PFSK-1 (cell line): ENCODE measurements around the gene C2orf69.

ENCODE experiments used
- POLR2AphosphoS5 ChIP-seq: IDR thresholded peaks from 2 replicates; pipeline ENCODE4 v1.6.1; 2012; ENCODE audit warnings: low read depth, mild to moderate bottlenecking, control low read depth, low read length, moderate library complexity
- TAF1 ChIP-seq: IDR thresholded peaks from 2 replicates; pipeline ENCODE4 v1.6.1; 2012; ENCODE audit warnings: low read length, control low read depth, borderline replicate concordance; ENCODE audit not compliant: insufficient read depth
- TF ChIP-seq, protein P1 (sequence below), 2 experiments: IDR thresholded peaks; 2 replicates each; pipeline versions ENCODE4 v1.6.1 to v1.8.0; 2011 to 2012; ENCODE audit warnings: low read depth in 2 of 2, low read length in 2 of 2, control low read depth in 1 of 2, inconsistent platforms in 1 of 2, mild to moderate bottlenecking in 1 of 2, moderate library complexity in 1 of 2; ENCODE audit not compliant: insufficient read depth in 1 of 2

DNA sequence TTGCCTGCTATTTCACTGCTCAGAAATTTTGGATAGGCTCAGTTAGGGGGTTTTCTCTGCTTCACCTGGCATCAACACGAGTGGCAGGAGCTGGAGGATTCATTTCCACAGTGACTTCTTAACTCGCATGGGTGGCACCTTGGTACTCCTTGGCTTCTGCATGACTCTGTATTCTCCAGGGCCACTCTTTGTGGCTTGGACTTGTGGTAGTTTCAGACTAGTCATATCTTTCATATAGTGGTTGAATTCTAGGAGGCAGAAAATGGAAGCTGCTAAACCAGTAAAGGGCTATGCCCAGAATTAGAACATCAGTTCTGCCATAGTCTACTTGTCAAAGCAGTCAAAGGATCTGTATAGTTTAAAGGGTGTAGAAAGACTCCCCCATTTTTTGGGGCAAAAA, 51.1 kb downstream of the C2orf69 start:
- TF ChIP-seq POLR2AphosphoS5 (no peak), TAF1 (no peak)
- TF ChIP-seq, protein P1, sequence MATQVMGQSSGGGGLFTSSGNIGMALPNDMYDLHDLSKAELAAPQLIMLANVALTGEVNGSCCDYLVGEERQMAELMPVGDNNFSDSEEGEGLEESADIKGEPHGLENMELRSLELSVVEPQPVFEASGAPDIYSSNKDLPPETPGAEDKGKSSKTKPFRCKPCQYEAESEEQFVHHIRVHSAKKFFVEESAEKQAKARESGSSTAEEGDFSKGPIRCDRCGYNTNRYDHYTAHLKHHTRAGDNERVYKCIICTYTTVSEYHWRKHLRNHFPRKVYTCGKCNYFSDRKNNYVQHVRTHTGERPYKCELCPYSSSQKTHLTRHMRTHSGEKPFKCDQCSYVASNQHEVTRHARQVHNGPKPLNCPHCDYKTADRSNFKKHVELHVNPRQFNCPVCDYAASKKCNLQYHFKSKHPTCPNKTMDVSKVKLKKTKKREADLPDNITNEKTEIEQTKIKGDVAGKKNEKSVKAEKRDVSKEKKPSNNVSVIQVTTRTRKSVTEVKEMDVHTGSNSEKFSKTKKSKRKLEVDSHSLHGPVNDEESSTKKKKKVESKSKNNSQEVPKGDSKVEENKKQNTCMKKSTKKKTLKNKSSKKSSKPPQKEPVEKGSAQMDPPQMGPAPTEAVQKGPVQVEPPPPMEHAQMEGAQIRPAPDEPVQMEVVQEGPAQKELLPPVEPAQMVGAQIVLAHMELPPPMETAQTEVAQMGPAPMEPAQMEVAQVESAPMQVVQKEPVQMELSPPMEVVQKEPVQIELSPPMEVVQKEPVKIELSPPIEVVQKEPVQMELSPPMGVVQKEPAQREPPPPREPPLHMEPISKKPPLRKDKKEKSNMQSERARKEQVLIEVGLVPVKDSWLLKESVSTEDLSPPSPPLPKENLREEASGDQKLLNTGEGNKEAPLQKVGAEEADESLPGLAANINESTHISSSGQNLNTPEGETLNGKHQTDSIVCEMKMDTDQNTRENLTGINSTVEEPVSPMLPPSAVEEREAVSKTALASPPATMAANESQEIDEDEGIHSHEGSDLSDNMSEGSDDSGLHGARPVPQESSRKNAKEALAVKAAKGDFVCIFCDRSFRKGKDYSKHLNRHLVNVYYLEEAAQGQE (IDR thresholded peaks at IDR 0.05; ENCODE audit: insufficient read depth in 1 of 2, low read depth in 2 of 2, low read length in 2 of 2) = no peak
